H1 (cell line): ENCODE data around the gene C16orf54.

ENCODE experiments used
- CEBPB ChIP-seq: IDR thresholded peaks from 2 replicates; pipeline ENCODE4 v1.6.1; 2012; ENCODE audit warnings: low read depth, low read length
- EP300 ChIP-seq, 2 experiments: IDR thresholded peaks; 1 replicate in 1 of 2; 2 replicates in 1 of 2; pipeline ENCODE4 v1.6.1; 2011 to 2012; ENCODE audit warnings: low read depth in 2 of 2, low read length in 2 of 2, mild to moderate bottlenecking in 2 of 2, borderline replicate concordance in 1 of 2, inconsistent platforms in 1 of 2, moderate library complexity in 1 of 2
- EZH2 ChIP-seq: fragments of 200-600 bp; sonication (generic); IDR thresholded peaks from 2 replicates; pipeline ENCODE4 v1.7.1; 2012; ENCODE audit warnings: low read depth, mild to moderate bottlenecking, moderate library complexity, low read length, inconsistent platforms; ENCODE audit not compliant: severe bottlenecking
- KDM1A ChIP-seq: fragments of 200-600, 300-600 bp; sonication (generic); IDR thresholded peaks from 2 replicates; pipeline ENCODE4 v1.7.1; 2016; ENCODE audit warnings: mild to moderate bottlenecking, low read length, borderline replicate concordance
- MAFK ChIP-seq: IDR thresholded peaks from 2 replicates; pipeline ENCODE4 v1.6.1; 2012; ENCODE audit warnings: low read depth, mild to moderate bottlenecking, improper control_type of control experiment, low read length
- MAX ChIP-seq: IDR thresholded peaks from 2 replicates; pipeline ENCODE4 v1.6.1; 2012; ENCODE audit warnings: inconsistent platforms
- POLR2A ChIP-seq, 2 experiments: IDR thresholded peaks; 1 replicate in 1 of 2; 2 replicates in 1 of 2; pipeline ENCODE4 v1.6.1; 2011; ENCODE audit warnings: low read depth in 2 of 2, low read length in 2 of 2, mild to moderate bottlenecking in 2 of 2; ENCODE audit errors: control extremely low read depth in 1 of 2
- RFX5 ChIP-seq: IDR thresholded peaks from 2 replicates; pipeline ENCODE4 v1.6.1; 2011; ENCODE audit warnings: low read depth, low read length, improper control_type of control experiment, borderline replicate concordance
- SIX5 ChIP-seq: IDR thresholded peaks from 2 replicates; pipeline ENCODE4 v1.6.1; 2011; ENCODE audit warnings: mild to moderate bottlenecking, low read depth, low read length
- ZNF274 ChIP-seq: IDR thresholded peaks from 2 replicates; pipeline ENCODE4 v1.7.0; 2012; ENCODE audit warnings: low read length, borderline replicate concordance; ENCODE audit errors: extremely low read depth
- TF ChIP-seq, protein P1 (sequence below), 3 experiments: IDR thresholded peaks; 1 replicate in 2 of 3; 2 replicates in 1 of 3; pipeline versions ENCODE4 v1.5.1 to v1.6.1; 2011; ENCODE audit warnings: low read length in 3 of 3, mild to moderate bottlenecking in 3 of 3, inconsistent platforms in 2 of 3, low read depth in 1 of 3, moderate library complexity in 1 of 3; ENCODE audit not compliant: insufficient read depth in 1 of 3; ENCODE audit errors: control extremely low read depth in 1 of 3

- TF ChIP-seq EZH2 (no peak), CEBPB (no peak), MAFK (no peak), POLR2A (IDR thresholded peaks at IDR 0.05; ENCODE audit: control extremely low read depth in 1 of 2, low read depth in 2 of 2, low read length in 2 of 2) (no peak), RFX5 (no peak), SIX5 (no peak), MAX (no peak), ZNF274 (no peak), KDM1A (no peak), EP300 (IDR thresholded peaks at IDR 0.05; ENCODE audit: borderline replicate concordance in 1 of 2, low read depth in 2 of 2, low read length in 2 of 2) (no peak)
- TF ChIP-seq, protein P1, sequence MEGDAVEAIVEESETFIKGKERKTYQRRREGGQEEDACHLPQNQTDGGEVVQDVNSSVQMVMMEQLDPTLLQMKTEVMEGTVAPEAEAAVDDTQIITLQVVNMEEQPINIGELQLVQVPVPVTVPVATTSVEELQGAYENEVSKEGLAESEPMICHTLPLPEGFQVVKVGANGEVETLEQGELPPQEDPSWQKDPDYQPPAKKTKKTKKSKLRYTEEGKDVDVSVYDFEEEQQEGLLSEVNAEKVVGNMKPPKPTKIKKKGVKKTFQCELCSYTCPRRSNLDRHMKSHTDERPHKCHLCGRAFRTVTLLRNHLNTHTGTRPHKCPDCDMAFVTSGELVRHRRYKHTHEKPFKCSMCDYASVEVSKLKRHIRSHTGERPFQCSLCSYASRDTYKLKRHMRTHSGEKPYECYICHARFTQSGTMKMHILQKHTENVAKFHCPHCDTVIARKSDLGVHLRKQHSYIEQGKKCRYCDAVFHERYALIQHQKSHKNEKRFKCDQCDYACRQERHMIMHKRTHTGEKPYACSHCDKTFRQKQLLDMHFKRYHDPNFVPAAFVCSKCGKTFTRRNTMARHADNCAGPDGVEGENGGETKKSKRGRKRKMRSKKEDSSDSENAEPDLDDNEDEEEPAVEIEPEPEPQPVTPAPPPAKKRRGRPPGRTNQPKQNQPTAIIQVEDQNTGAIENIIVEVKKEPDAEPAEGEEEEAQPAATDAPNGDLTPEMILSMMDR (IDR thresholded peaks at IDR 0.05; ENCODE audit: control extremely low read depth in 1 of 3, insufficient read depth in 1 of 3, low read depth in 1 of 3, low read length in 3 of 3), result peak; percentile 20 to 44 (median 42); a peak in 3 of 4 replicates
Observed at GRCh38 chr16:29736112-29736511, 9.7 kb downstream of the C16orf54 start.
